H1 (cell line): ENCODE data around the gene DIP2B. TPM values are rescaled to one million over a fixed set of nuclear protein-coding genes. Genes with fewer than 3 reads are reported as not detected.

Experiments used
- CTCF ChIA-PET: fragments of 300-600 bp; sonication (Branson Sonifier 250); formaldehyde crosslinking; loops from one replicate; lab custom pipeline; 2021; ENCODE audit not compliant: partially characterized antibody; lab: Charles Lee
- POLR2A ChIA-PET: fragments of 300-600 bp; sonication (Branson Sonifier 250); formaldehyde crosslinking; loops from one replicate; lab custom pipeline; 2021; ENCODE audit warnings: inconsistent platforms; ENCODE audit not compliant: partially characterized antibody; lab: Charles Lee
- DNase-seq, 2 experiments: peaks; one replicate each; pipeline versions ENCODE4 v3.0.0 to v3.0.0-alpha.2; 2010 to 2022; ENCODE audit warnings: low spot score in 2 of 2, low read depth in 1 of 2, mixed read lengths in 1 of 2
- FAIRE-seq: peaks from 2 replicates; lab custom pipeline; 2011; peaks lifted over from hg19 to GRCh38; lab: Jason Lieb, UNC
- H2AFZ ChIP-seq: 2 replicates; pipeline ENCODE4 v1.8.1; 2012; ENCODE audit warnings: low read length, inconsistent platforms
- H2AK5ac ChIP-seq: 2 replicates; pipeline ENCODE4 v1.6.1; 2013; ENCODE audit warnings: low read depth, low read length
- H2BK120ac ChIP-seq: replicated peaks from 2 replicates; pipeline ENCODE3; 2013; ENCODE audit warnings: low read depth, low read length, inconsistent platforms
- H2BK12ac ChIP-seq: 2 replicates; pipeline ENCODE4 v1.6.1; 2013; ENCODE audit warnings: low read depth, low read length
- H2BK15ac ChIP-seq: 2 replicates; pipeline ENCODE4 v1.6.1; 2013; ENCODE audit warnings: low read length
- H2BK20ac ChIP-seq: 2 replicates; pipeline ENCODE4 v1.6.1; 2013; ENCODE audit warnings: low read length
- H2BK5ac ChIP-seq: 2 replicates; pipeline ENCODE4 v1.6.1; 2013; ENCODE audit warnings: low read depth, low read length
- H3K14ac ChIP-seq: 2 replicates; pipeline ENCODE4 v1.6.1; 2013; ENCODE audit warnings: inconsistent platforms; ENCODE audit not compliant: insufficient read length
- H3K18ac ChIP-seq: 2 replicates; pipeline ENCODE4 v1.6.1; 2013; ENCODE audit warnings: low read length; ENCODE audit errors: extremely low read depth
- H3K23ac ChIP-seq: 2 replicates; pipeline ENCODE4 v1.6.1; 2013; ENCODE audit warnings: inconsistent platforms; ENCODE audit not compliant: insufficient read length
- H3K23me2 ChIP-seq: 2 replicates; pipeline ENCODE4 v1.6.1; 2013; ENCODE audit warnings: low read depth, low read length
- H3K27ac ChIP-seq: 2 replicates; pipeline ENCODE4 v1.6.1; 2011; ENCODE audit warnings: low read depth, low read length, inconsistent platforms
- H3K27me3 ChIP-seq, 4 experiments: replicated peaks in 1 of 4; 1 replicate in 1 of 4; 2 replicates in 3 of 4; pipeline versions ENCODE4 v1.6.1 to v1.8.1; 2011 to 2013; ENCODE audit warnings: low read length in 3 of 4, mild to moderate bottlenecking in 3 of 4, inconsistent platforms in 2 of 4, mixed read lengths in 2 of 4, moderate library complexity in 1 of 4; ENCODE audit not compliant: control insufficient read depth in 3 of 4, insufficient read depth in 3 of 4; ENCODE audit errors: extremely low read depth in 1 of 4
- H3K36me3 ChIP-seq, 4 experiments: 2 replicates each; pipeline versions ENCODE4 v1.6.1 to v1.8.1; 2011 to 2013; ENCODE audit warnings: mild to moderate bottlenecking in 4 of 4, low read length in 3 of 4, moderate library complexity in 2 of 4, control low read depth in 1 of 4, inconsistent platforms in 1 of 4; ENCODE audit not compliant: insufficient read depth in 4 of 4, control insufficient read depth in 2 of 4
- H3K4ac ChIP-seq: replicated peaks from 2 replicates; pipeline ENCODE3; 2013; ENCODE audit warnings: low read length, low read depth, mixed read lengths, inconsistent platforms; ENCODE audit not compliant: insufficient read length
- H3K4me1 ChIP-seq, 4 experiments: replicated peaks in 1 of 4; 1 replicate in 1 of 4; 2 replicates in 3 of 4; pipeline versions ENCODE4 v1.6.1 to v1.8.1; 2011 to 2013; ENCODE audit warnings: low read length in 3 of 4, inconsistent platforms in 2 of 4, mixed read lengths in 1 of 4; ENCODE audit not compliant: insufficient read depth in 4 of 4, control insufficient read depth in 3 of 4
- H3K4me2 ChIP-seq, 2 experiments: 2 replicates each; pipeline versions ENCODE4 v1.6.1 to v1.8.1; 2011 to 2013; ENCODE audit warnings: low read depth in 2 of 2, low read length in 2 of 2, control low read depth in 1 of 2, inconsistent platforms in 1 of 2, mild to moderate bottlenecking in 1 of 2; ENCODE audit not compliant: insufficient read depth in 1 of 2
- H3K4me3 ChIP-seq, 4 experiments: fragments of 200-600, 300-600 bp in 1 of 4; sonication (generic), shearing (Covaris generic), sonication (Bioruptor Twin) in 1 of 4; 2 replicates each; pipeline versions ENCODE4 v1.5.1 to v1.8.1; 2011 to 2016; ENCODE audit warnings: low read length in 4 of 4, low read depth in 3 of 4, control low read depth in 2 of 4, inconsistent platforms in 2 of 4, mild to moderate bottlenecking in 2 of 4, mixed read lengths in 1 of 4, moderate library complexity in 1 of 4; ENCODE audit not compliant: insufficient read depth in 2 of 4; ENCODE audit errors: extremely low read depth in 1 of 4
- H3K56ac ChIP-seq: replicated peaks from 2 replicates; pipeline ENCODE3; 2013; ENCODE audit warnings: low read depth, mild to moderate bottlenecking, mixed read lengths, low read length, inconsistent platforms; ENCODE audit not compliant: insufficient read length
- H3K79me1 ChIP-seq: 2 replicates; pipeline ENCODE4 v1.6.1; 2013; ENCODE audit warnings: low read depth, low read length, control low read depth
- H3K79me2 ChIP-seq, 2 experiments: 2 replicates each; pipeline versions ENCODE4 v1.6.1 to v1.8.1; 2012 to 2013; ENCODE audit warnings: low read length in 2 of 2, mild to moderate bottlenecking in 2 of 2, inconsistent platforms in 1 of 2; ENCODE audit not compliant: insufficient read depth in 2 of 2, control insufficient read depth in 1 of 2
- H3K9ac ChIP-seq, 4 experiments: replicated peaks in 1 of 4; 1 replicate in 1 of 4; 2 replicates in 3 of 4; pipeline versions ENCODE4 v1.6.1 to v1.8.1; 2011 to 2013; ENCODE audit warnings: low read depth in 3 of 4, low read length in 3 of 4, control low read depth in 2 of 4, mild to moderate bottlenecking in 2 of 4, moderate library complexity in 2 of 4, inconsistent platforms in 1 of 4; ENCODE audit errors: extremely low read depth in 1 of 4
- H3K9me3 ChIP-seq, 2 experiments: 2 replicates each; pipeline versions ENCODE4 v1.6.1 to v1.8.1; 2012 to 2013; ENCODE audit warnings: mild to moderate bottlenecking in 2 of 2, moderate library complexity in 2 of 2, control low read depth in 1 of 2, inconsistent platforms in 1 of 2, low read depth in 1 of 2, low read length in 1 of 2, mixed read lengths in 1 of 2; ENCODE audit not compliant: insufficient read depth in 2 of 2
- H4K20me1 ChIP-seq, 2 experiments: replicated peaks in 1 of 2; 2 replicates each; pipeline versions ENCODE3 to v1.8.1; 2011 to 2013; ENCODE audit warnings: inconsistent platforms in 2 of 2, low read length in 2 of 2, mild to moderate bottlenecking in 1 of 2; ENCODE audit not compliant: insufficient read depth in 2 of 2, control insufficient read depth in 1 of 2
- H4K5ac ChIP-seq: 2 replicates; pipeline ENCODE4 v1.6.1; 2013; ENCODE audit warnings: low read length, low read depth, mixed read lengths, inconsistent platforms; ENCODE audit not compliant: insufficient read length
- H4K8ac ChIP-seq: 2 replicates; pipeline ENCODE4 v1.8.0; 2013; ENCODE audit warnings: mild to moderate bottlenecking, moderate library complexity, low read length, inconsistent platforms; ENCODE audit not compliant: insufficient read depth; ENCODE audit errors: extremely low read depth
- H4K91ac ChIP-seq: replicated peaks from 2 replicates; pipeline ENCODE3; 2013; ENCODE audit warnings: low read length, mixed read lengths, inconsistent platforms; ENCODE audit not compliant: insufficient read length
- BRCA1 ChIP-seq: IDR thresholded peaks from 2 replicates; pipeline ENCODE4 v1.6.1; 2012; ENCODE audit warnings: low read depth, low read length, improper control_type of control experiment
- CHD1 ChIP-seq: IDR thresholded peaks from 2 replicates; pipeline ENCODE4 v1.6.1; 2012; ENCODE audit warnings: low read depth, low read length, improper control_type of control experiment
- EGR1 ChIP-seq: IDR thresholded peaks from 2 replicates; pipeline ENCODE4 v1.6.1; 2011; ENCODE audit warnings: low read depth, low read length, borderline replicate concordance
- HDAC6 ChIP-seq: IDR thresholded peaks from one replicate; pipeline ENCODE4 v1.7.1; 2012; ENCODE audit warnings: low read depth, mild to moderate bottlenecking, inconsistent platforms, low read length, moderate library complexity
- JUND ChIP-seq: IDR thresholded peaks from 2 replicates; pipeline ENCODE4 v1.6.1; 2011; ENCODE audit warnings: mild to moderate bottlenecking, improper control_type of control experiment, low read length
- KDM1A ChIP-seq: fragments of 200-600, 300-600 bp; sonication (generic); IDR thresholded peaks from 2 replicates; pipeline ENCODE4 v1.7.1; 2016; ENCODE audit warnings: mild to moderate bottlenecking, low read length, borderline replicate concordance
- POLR2AphosphoS5 ChIP-seq: IDR thresholded peaks from 2 replicates; pipeline ENCODE4 v1.6.1; 2011; ENCODE audit warnings: low read depth, low read length
- RNF2 ChIP-seq: fragments of 200-900, 300-1000 bp; sonication (generic); IDR thresholded peaks from 2 replicates; pipeline ENCODE4 v1.7.1; 2016; ENCODE audit warnings: borderline replicate concordance, low read depth, mild to moderate bottlenecking, antibody characterized with exemption, low read length; ENCODE audit not compliant: poor library complexity, severe bottlenecking; ENCODE audit errors: missing control alignments
- SIX5 ChIP-seq: IDR thresholded peaks from 2 replicates; pipeline ENCODE4 v1.6.1; 2011; ENCODE audit warnings: mild to moderate bottlenecking, low read depth, low read length
- ZNF274 ChIP-seq: IDR thresholded peaks from 2 replicates; pipeline ENCODE4 v1.7.0; 2012; ENCODE audit warnings: low read length, borderline replicate concordance; ENCODE audit errors: extremely low read depth
- WGBS, 2 experiments: shearing (Covaris generic) in 1 of 2; methylation state at CpG; one replicate each; pipeline versions ENCODE4 v1.1.6 to v1.1.7; 2013 to 2015; ENCODE audit warnings: low lambda C conversion rate in 2 of 2, mixed read lengths in 2 of 2, inconsistent platforms in 1 of 2, low coverage in 1 of 2, missing lambda C conversion rate in 1 of 2; ENCODE audit not compliant: insufficient replicate concordance in 2 of 2, insufficient coverage in 1 of 2, insufficient read length in 1 of 2; ENCODE audit errors: extremely low coverage in 1 of 2, missing lambda C conversion rate in 1 of 2; 5-methylcytosine and 5-hydroxymethylcytosine counted together
- polyA plus RNA-seq, 7 experiments: library from polyadenylated mRNA; depleted of rRNA in 3 of 7; stranded (reverse) in 5 of 7; unstranded in 2 of 7; fragments of >200 nt in 5 of 7; fragments of 200-250 nt in 2 of 7; gene quantifications; 1 replicate in 5 of 7; 2 replicates in 1 of 7; 4 replicates in 1 of 7; pipeline versions ENCODE4 v1.2.1 to v1.2.3, GENCODE V29; 2011 to 2013; ENCODE audit warnings: missing spikeins in 2 of 7, mixed read lengths in 2 of 7
- total RNA-seq: library from RNA; stranded (reverse); fragmentation: NEBNext Ultra II Directional; extraction: Animal tissue kit (Norgen Biotek cat#: 25700); gene quantifications from 2 replicates; pipeline ENCODE4 v1.2.1, GENCODE V29; 2021

Gene DIP2B
- total and polyA plus RNA-seq, 2 of the 8 experiments (the other 6 are each of a cell fraction or from before 2014, with no cell fraction given): 11.1 to 29.6 TPM

- H3K23ac ChIP-seq: no peak overlapping the region
- H2AFZ ChIP-seq: no peak overlapping the region
- WGBS, 2 experiments: 89% methylated on average over 6 of the region's 6 CpGs; no CpG with 5 or more reads in 1 of the 2 experiments
- H4K91ac ChIP-seq: no peak overlapping the region
- no peak overlapping the region for H2BK5ac ChIP-seq
- H3K4me3 ChIP-seq: no peak overlapping the region
- peaks cover 8% of the 10 kb centered on the region; the same call in 1 of the 2 replicates for H3K23me2 ChIP-seq
- H3K79me2 ChIP-seq: peaks cover 25 to 76% of the 10 kb centered on the region in 2 experiments
- no peak overlapping the region for H4K5ac ChIP-seq
- no peak overlapping the region for H3K4me2 ChIP-seq
- H3K27ac ChIP-seq: no peak overlapping the region
- no peak overlapping the region for H2BK15ac ChIP-seq
- H2BK120ac ChIP-seq: no peak overlapping the region
- no peak overlapping the region for H2AK5ac ChIP-seq
- H2BK12ac ChIP-seq: no peak overlapping the region
- no peak overlapping the region for H2BK20ac ChIP-seq
- H3K18ac ChIP-seq: no peak overlapping the region
- no peak overlapping the region for H3K9ac ChIP-seq
- no peak overlapping the region for H3K56ac ChIP-seq
- H3K4me1 ChIP-seq: peaks cover 0 to 4% (median 2%) of the 10 kb centered on the region in 4 experiments; a peak in 3 of 7 replicates
- no peak overlapping the region for H4K8ac ChIP-seq
- TF ChIP-seq EGR1 (no peak), POLR2AphosphoS5 (no peak), RNF2 (no peak), CHD1 (no peak), SIX5 (no peak), KDM1A (no peak), JUND (no peak), HDAC6 (no peak), BRCA1 (no peak), ZNF274 (no peak)
- peaks cover 3 to 4% of the 10 kb centered on the region in 2 experiments for H4K20me1 ChIP-seq
- FAIRE-seq: no peak
- no peaks in the 10 kb centered on the region for H3K36me3 ChIP-seq
- H3K14ac ChIP-seq: no peak overlapping the region
- CTCF ChIA-PET: interaction anchor here (0.6 to 7.6 kb wide), 14 partner anchors 14 to 442 kb away, joined by 3 to 99 read pairs (median 4); no protein-coding TSS in a partner anchor
- H3K79me1 ChIP-seq: peaks cover 6% of the 10 kb centered on the region; the same call in 1 of the 2 replicates
- no peaks in the 10 kb centered on the region for H3K27me3 ChIP-seq
- POLR2A ChIA-PET: interaction anchor here (0.7 to 2.2 kb wide), 3 partner anchors 12 to 613 kb away, joined by 3 to 11 read pairs (median 5); no protein-coding TSS in a partner anchor
- no peak for DNase-seq
- no peaks in the 10 kb centered on the region for H3K9me3 ChIP-seq
- no peak overlapping the region for H3K4ac ChIP-seq
Observed at GRCh38 chr12:50508414-50508813, 3.6 kb downstream of the DIP2B start.
